ENCODE results near the gene DHFR2. TPM values are rescaled to one million over a fixed set of nuclear protein-coding genes. Genes with fewer than 3 reads are reported as not detected.
"Not testable (repeated sequence)": the region's sequence is repeated elsewhere in the genome, so short reads cannot be mapped to it uniquely, and the experiment has no call there.

The DHFR2 gene
- total RNA-seq, 4 donors from 2014 or later: 5.5 to 7.7 (median 6.4) TPM

GRCh38 chr3:94089126-94089525 is 26.4 kb upstream of the DHFR2 start:
- TF ChIP-seq CTCF (IDR thresholded peaks at IDR 0.05): no peak
- TF ChIP-seq POLR2A (IDR thresholded peaks at IDR 0.05): no peak
- 88 to 96% methylated on average over 1 of the region's 1 CpG for WGBS, 2 donors
- no peaks in the 10 kb centered on the region for H3K27me3 ChIP-seq
- no peak overlapping the region for H3K27ac ChIP-seq
- no peaks in the 10 kb centered on the region for H3K4me1 ChIP-seq
- H3K36me3 ChIP-seq: peaks cover 0 to 1% of the 10 kb centered on the region in 2 donors
- intact Hi-C loops (cut with DNase I): no loop called here
- no peak overlapping the region for H3K4me3 ChIP-seq (replicated peaks in 1 of 3)
- no peaks in the 10 kb centered on the region for H3K9me3 ChIP-seq
- no peak for DNase-seq

GRCh38 chr3:94083261-94083660 is 20.5 kb upstream of the DHFR2 start:
- Histone ChIP-seq H3K9me3 (no peaks in the 10 kb centered on the region), H3K4me3 (replicated peaks in 1 of 3) (no peak overlapping the region), H3K27me3 (no peaks in the 10 kb centered on the region), H3K36me3 (peaks cover 0 to 4% of the 10 kb centered on the region in 2 donors), H3K4me1 (peaks cover 11 to 12% of the 10 kb centered on the region in 2 donors), H3K27ac (no peak overlapping the region)
- 90 to 91% methylated on average over 4 of the region's 4 CpGs for WGBS, 2 donors
- no peak for DNase-seq
- no peak for TF ChIP-seq POLR2A (IDR thresholded peaks at IDR 0.05)
- TF ChIP-seq CTCF (IDR thresholded peaks at IDR 0.05): no peak
- intact Hi-C loops (cut with DNase I): no loop called here

- H3K9me3 ChIP-seq: no peaks in the 10 kb centered on the region
- peaks cover 0 to 4% of the 10 kb centered on the region in 2 donors for H3K36me3 ChIP-seq
- no peak for DNase-seq
- H3K27me3 ChIP-seq: no peaks in the 10 kb centered on the region
- no peak overlapping the region for H3K4me3 ChIP-seq (replicated peaks in 1 of 3)
- 90 to 93% methylated on average over 8 of the region's 8 CpGs for WGBS, 2 donors
- peaks cover 11 to 12% of the 10 kb centered on the region in 2 donors for H3K4me1 ChIP-seq
- no peak for TF ChIP-seq POLR2A (IDR thresholded peaks at IDR 0.05)
- no peak for TF ChIP-seq CTCF (IDR thresholded peaks at IDR 0.05)
- H3K27ac ChIP-seq: no peak overlapping the region
- intact Hi-C loops (cut with DNase I): no loop called here
These were observed 19.7 kb upstream of the DHFR2 start for GRCh38 chr3:94082391-94082937.

- H3K36me3 ChIP-seq: peaks cover 0 to 4% of the 10 kb centered on the region in 2 donors
- DNase-seq: no peak
- peaks cover 11 to 12% of the 10 kb centered on the region in 2 donors for H3K4me1 ChIP-seq
- no peak overlapping the region for H3K27ac ChIP-seq
- intact Hi-C loops (cut with DNase I): no loop called here
- 90 to 97% methylated on average over 5 of the region's 5 CpGs for WGBS, 2 donors
- no peak overlapping the region for H3K4me3 ChIP-seq (replicated peaks in 1 of 3)
- H3K9me3 ChIP-seq: no peaks in the 10 kb centered on the region
- TF ChIP-seq CTCF (IDR thresholded peaks at IDR 0.05): no peak
- no peak for TF ChIP-seq POLR2A (IDR thresholded peaks at IDR 0.05)
- H3K27me3 ChIP-seq: no peaks in the 10 kb centered on the region
These were observed 19.2 kb upstream of the DHFR2 start for GRCh38 chr3:94081884-94082283.

GRCh38 chr3:94080552-94080951 is 17.8 kb upstream of the DHFR2 start:
- H3K36me3 ChIP-seq; H3K4me3 ChIP-seq (replicated peaks in 1 of 3); H3K27me3 ChIP-seq; H3K27ac ChIP-seq; intact Hi-C loops (cut with DNase I); H3K9me3 ChIP-seq: not testable (repeated sequence)
- DNase-seq: peak in 1 of 2 donors; percentile 3
- WGBS, 2 donors: 61 to 73% methylated on average over 4 of the region's 5 CpGs
- peaks cover 11 to 12% of the 10 kb centered on the region in 2 donors for H3K4me1 ChIP-seq

Measured in thyroid gland (tissue), 4 donors.